ENCODE results near the gene ZFYVE28.

DNA sequence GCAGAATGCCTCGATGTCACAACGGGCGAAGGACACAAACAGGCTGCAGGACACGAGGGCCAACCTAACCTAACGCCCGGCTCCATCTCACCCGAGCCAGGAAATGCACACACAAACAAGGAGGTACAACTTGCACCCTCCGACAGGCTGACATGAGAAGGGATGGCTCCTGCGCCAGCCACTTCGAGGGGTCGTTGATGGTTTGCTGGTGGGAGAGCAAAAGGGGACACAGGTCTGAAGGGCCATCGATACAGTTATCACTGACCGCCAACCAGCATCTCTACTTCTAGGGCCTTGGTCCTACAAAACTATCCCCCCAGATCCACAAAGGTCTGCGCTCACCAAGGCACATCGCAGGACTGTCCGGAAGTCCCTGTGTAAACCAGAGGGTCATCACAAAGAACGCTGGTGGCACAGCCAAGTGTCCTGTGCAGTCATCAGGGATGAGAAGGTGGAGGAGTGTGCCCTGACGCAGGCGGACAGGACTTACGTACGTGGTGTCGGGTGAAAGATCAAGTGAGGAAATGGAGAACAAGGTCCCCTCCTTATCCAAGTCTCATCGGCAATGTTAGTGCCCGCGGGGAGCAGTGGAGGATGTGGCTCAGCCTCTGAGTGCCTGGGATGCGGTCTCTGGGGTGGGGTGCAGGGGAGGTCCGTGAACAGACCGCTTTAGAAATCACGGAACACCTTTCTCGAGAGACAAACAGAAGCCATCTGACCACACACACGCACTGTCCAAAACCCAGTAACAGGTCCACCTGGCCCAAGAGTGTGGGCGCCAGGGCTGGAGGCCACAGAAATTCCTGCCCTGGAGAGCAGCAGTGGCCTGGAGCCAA, 163.6 kb downstream of the ZFYVE28 start:
- TF ChIP-seq EZH2 (IDR thresholded peaks at IDR 0.05): no peak
- TF ChIP-seq ZNF274 (IDR thresholded peaks at IDR 0.05; ENCODE audit: low read depth, low read length): no peak

All from HCT116 (cell line).